AG09319 (cell line): ENCODE measurements around the gene CEMIP.
A peak's percentile ranks its signal among the peaks of the same experiment; 100 is the strongest.

ENCODE experiments used
- DNase-seq: peaks from one replicate; pipeline ENCODE4 v3.0.0-alpha.2; 2010; ENCODE audit warnings: low read depth; ENCODE audit errors: extremely low read depth
- TF ChIP-seq, protein P1 (sequence below): IDR thresholded peaks from 2 replicates; pipeline ENCODE4 v1.5.1; 2011; ENCODE audit warnings: low read depth, mild to moderate bottlenecking, inconsistent platforms, low read length, moderate library complexity

CEMIP gene

DNA sequence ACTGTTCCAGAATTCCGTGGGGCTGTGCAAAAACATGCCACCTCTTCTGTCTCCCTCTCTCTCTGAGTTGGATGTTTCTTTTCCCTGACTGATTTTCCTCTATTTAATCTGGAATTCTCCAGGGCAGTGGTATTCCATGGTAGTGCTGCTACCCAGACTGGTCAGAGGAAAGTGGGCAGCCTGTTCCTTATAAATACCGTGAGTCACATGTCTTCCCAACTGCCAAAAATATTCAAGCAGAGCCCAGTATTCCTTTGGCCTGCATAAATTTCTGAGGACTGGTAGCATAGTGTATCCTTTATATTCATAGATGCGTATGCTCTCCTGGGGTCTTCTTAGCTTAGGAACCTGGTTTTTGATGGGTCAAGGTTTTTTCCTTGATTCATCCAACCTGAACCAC is 40.9 kb downstream of the CEMIP start:
- DNase-seq: no peak
- TF ChIP-seq, protein P1, sequence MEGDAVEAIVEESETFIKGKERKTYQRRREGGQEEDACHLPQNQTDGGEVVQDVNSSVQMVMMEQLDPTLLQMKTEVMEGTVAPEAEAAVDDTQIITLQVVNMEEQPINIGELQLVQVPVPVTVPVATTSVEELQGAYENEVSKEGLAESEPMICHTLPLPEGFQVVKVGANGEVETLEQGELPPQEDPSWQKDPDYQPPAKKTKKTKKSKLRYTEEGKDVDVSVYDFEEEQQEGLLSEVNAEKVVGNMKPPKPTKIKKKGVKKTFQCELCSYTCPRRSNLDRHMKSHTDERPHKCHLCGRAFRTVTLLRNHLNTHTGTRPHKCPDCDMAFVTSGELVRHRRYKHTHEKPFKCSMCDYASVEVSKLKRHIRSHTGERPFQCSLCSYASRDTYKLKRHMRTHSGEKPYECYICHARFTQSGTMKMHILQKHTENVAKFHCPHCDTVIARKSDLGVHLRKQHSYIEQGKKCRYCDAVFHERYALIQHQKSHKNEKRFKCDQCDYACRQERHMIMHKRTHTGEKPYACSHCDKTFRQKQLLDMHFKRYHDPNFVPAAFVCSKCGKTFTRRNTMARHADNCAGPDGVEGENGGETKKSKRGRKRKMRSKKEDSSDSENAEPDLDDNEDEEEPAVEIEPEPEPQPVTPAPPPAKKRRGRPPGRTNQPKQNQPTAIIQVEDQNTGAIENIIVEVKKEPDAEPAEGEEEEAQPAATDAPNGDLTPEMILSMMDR: no peak

DNA sequence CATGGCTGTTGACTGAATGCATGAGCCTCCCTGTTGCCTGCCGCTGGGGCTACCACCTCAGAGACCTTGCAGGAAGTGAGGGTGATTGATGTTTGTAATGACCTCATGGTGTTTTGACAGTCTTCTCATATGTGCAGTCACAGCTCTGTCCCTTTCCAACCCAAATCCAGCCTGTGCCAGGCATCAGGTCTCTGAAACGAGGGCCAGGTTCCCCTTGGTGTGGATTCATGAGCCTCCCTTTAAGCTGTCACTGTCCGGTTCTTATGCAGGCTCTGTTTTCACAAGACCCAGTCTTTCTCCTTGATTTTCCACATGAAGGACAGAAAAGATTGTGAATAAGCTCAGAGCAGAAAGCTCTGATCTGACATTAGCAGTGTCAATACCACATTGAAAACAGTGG is 43.1 kb downstream of the CEMIP start:
- TF ChIP-seq, protein P1: no peak
- no peak for DNase-seq

DNA sequence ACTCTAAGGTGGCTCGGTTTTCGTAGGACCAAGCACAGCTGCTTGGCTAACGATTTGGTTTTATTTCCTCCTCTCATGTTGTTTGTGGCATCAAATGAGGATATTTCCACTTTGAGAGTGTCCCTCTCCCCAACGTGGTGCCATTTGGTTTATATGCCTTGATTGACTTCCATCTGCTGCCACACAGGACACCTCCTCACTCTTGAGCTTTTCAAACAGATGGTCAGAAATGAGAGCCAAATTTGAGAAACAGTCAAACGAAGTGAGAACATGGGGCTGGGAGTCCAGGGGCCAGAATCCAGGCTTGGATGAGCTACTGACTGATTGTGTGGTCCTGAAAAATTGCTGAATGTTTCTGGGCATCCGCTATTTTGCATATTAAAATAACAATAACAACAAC is 43.5 kb downstream of the CEMIP start:
- TF ChIP-seq, protein P1: no peak
- DNase-seq: no peak

DNA sequence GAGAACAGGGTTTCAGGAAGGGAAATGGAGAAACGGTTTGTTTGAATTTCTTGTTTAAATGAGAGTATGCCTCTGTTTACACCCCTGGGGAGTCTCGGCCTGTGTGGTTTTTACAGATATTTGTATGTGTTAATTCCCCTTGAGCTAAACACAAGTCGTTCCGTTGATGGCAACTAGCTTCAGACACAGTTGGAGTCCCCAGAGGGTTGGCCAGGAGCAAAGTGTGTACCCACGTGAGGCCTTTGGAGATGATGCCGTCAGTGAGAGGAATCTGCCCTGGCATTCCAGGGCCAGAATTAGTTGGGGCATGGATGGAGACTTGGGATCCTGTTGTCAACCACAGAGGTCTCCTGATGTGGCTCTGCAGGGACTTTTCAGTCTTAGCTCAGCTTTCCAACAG is 44.0 kb downstream of the CEMIP start:
- no peak for DNase-seq
- TF ChIP-seq, protein P1: no peak

DNA sequence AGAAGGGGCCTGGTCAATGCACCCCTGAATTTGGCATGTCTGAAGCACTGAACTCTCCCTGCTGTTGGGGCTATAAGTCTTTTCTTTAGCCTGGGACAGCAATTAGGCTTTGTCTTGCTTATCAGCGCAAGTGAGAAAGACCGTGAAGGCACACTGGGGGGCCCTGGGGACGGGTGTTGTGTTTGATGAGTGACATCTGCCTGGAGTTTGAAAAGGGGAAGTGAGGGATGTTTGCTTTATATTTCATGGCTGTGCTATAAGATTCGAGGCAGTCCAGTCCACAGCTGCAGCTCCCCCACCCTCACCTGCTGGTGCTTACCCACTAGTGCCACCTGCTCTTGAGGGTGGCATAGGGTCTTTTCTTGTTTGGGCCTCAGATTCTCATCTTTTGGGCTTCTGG is 44.8 kb downstream of the CEMIP start:
- no peak for DNase-seq
- TF ChIP-seq, protein P1: no peak

DNA sequence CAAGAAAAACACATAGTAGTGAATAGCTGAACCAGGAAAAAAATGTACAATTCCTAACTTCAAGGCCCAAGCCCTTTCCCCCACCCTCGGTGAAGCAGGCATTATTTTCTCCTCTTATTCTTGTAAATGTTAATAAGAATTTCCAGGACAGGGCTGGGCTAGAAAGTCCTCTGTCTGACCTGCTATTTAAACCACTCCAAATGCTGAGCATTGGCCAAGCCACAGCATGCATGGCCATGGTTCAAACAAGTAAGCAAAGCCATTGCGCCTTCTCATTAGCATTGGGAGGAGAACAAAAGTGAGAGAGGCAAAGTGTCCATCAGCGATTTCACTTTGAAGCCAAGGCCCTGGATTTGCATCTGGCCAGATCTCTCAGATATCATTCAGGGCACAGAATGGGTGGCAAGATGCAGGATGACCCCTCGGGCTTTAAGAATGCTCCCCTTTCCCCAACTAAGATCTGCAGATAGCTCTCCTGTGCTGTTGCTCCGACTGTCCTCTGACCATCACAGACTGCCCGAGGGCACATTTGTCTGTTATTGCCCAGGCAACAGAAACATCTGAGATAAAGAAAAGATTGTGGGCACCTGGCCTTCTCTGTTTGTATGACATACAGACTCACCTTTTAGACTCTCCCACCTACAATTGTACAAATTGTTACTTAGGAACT is 46.3 kb downstream of the CEMIP start:
- peak; percentile 69 for DNase-seq
- TF ChIP-seq, protein P1: no peak

DNA sequence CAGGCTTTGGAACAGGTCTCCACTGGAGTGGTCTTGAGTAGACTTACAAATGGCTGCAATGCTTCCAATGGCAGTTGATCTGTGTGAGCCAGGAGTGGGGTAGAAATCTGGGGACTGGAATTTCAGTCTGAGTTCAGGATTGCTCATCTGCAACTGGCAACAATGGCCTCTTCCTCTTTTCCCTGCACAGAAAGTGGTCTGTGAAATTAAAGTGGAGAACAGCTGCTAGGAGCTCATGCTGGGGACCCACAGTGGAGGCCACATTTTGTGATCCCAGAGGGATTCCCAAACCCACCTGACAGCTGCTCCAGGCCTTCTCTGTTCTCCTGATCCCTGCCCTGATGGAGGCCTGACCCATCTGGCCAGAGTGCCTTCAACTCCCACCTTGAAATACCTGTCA is 49.6 kb downstream of the CEMIP start:
- TF ChIP-seq, protein P1: no peak
- no peak for DNase-seq
